GM19351 (cell line): ENCODE results near the gene WDR33.

Experiments used
- ATAC-seq: cut with Tn5 transposase; IDR thresholded peaks from one replicate; pipeline ENCODE4 v1.9.1; 2021; ENCODE audit warnings: mild to moderate bottlenecking, moderate library complexity; ENCODE audit not compliant: unreplicated experiment

Gene WDR33

GRCh38 chr2:127698553-127699355 lies 112.2 kb downstream of the WDR33 start:
- ATAC-seq = no peak

GRCh38 chr2:127697482-127698180 lies 113.3 kb downstream of the WDR33 start:
- ATAC-seq = no peak

- ATAC-seq = no peak
These were observed 115.2 kb downstream of the WDR33 start for GRCh38 chr2:127695491-127696472.

- no peak for ATAC-seq
These were observed 116.0 kb downstream of the WDR33 start for GRCh38 chr2:127694986-127695385.

GRCh38 chr2:127690696-127691095 lies 120.3 kb downstream of the WDR33 start:
- ATAC-seq = no peak

- ATAC-seq = no peak
These were observed 122.6 kb downstream of the WDR33 start for GRCh38 chr2:127688405-127688804.

GRCh38 chr2:127685410-127686080 lies 125.4 kb downstream of the WDR33 start:
- no peak for ATAC-seq

GRCh38 chr2:127683757-127684156 lies 127.2 kb downstream of the WDR33 start:
- ATAC-seq = no peak

GRCh38 chr2:127683056-127683455 lies 127.9 kb downstream of the WDR33 start:
- no peak for ATAC-seq

- no peak for ATAC-seq
These were observed 128.8 kb downstream of the WDR33 start for GRCh38 chr2:127681976-127682857.

GRCh38 chr2:127681288-127681804 lies 129.6 kb downstream of the WDR33 start:
- no peak for ATAC-seq

- ATAC-seq = no peak
These were observed 130.2 kb downstream of the WDR33 start for GRCh38 chr2:127680706-127681287.

- no peak for ATAC-seq
These were observed 131.2 kb downstream of the WDR33 start for GRCh38 chr2:127679680-127680361.

GRCh38 chr2:127678991-127679390 lies 132.0 kb downstream of the WDR33 start:
- no peak for ATAC-seq

- ATAC-seq = no peak
These were observed 132.4 kb downstream of the WDR33 start for GRCh38 chr2:127678531-127678930.

- ATAC-seq = no peak
These were observed 134.1 kb downstream of the WDR33 start for GRCh38 chr2:127676906-127677305.

- no peak for ATAC-seq
These were observed 135.4 kb downstream of the WDR33 start, which contains the start of gene LIMS2 for GRCh38 chr2:127675331-127676261. Gene LIMS2 (minus strand): TSS chr2:127675530. CDS start chr2:127675024, 506 bp downstream.
